H1 (cell line): ENCODE results near the gene PKD2. TPM values are rescaled to one million over a fixed set of nuclear protein-coding genes. Genes with fewer than 3 reads are reported as not detected.

Experiments used
- polyA plus RNA-seq, 7 experiments: library from polyadenylated mRNA; depleted of rRNA in 3 of 7; stranded (reverse) in 5 of 7; unstranded in 2 of 7; fragments of >200 nt in 5 of 7; fragments of 200-250 nt in 2 of 7; gene quantifications; 1 replicate in 5 of 7; 2 replicates in 1 of 7; 4 replicates in 1 of 7; pipeline versions ENCODE4 v1.2.1 to v1.2.3, GENCODE V29; 2011 to 2013; ENCODE audit warnings: missing spikeins in 2 of 7, mixed read lengths in 2 of 7
- small RNA-seq: library from polyadenylated mRNA; stranded (forward); fragments of <200 nt; extraction: miRNeasy Mini kit (QIAGEN cat#:217004); gene quantifications from one replicate; pipeline ENCODE3, GENCODE V24; 2013; ENCODE audit not compliant: insufficient read depth
- total RNA-seq: library from RNA; stranded (reverse); fragmentation: NEBNext Ultra II Directional; extraction: Animal tissue kit (Norgen Biotek cat#: 25700); gene quantifications from 2 replicates; pipeline ENCODE4 v1.2.1, GENCODE V29; 2021

The PKD2 gene
- total and polyA plus RNA-seq, 2 of the 8 experiments (the other 6 are each of a cell fraction or from before 2014, with no cell fraction given), result 16.0 to 32.0 TPM

Small RNA genes lying within 50 kb of the gene (small RNA-seq; reads per million reads assigned to genes)
- gene RNU1-36P, result not detected

Other genes starting within 250 kb of the PKD2 start
- gene IBSP, start 208.1 kb upstream of the PKD2 start, total RNA-seq, result 0.21 TPM in 1 of 2 replicates, not detected in the other
- gene IBSP, start 208.1 kb upstream of the PKD2 start, polyA plus RNA-seq (2011; rRNA removed), result not detected in 2 replicates
- not detected in 2 replicates for gene MEPE, start 174.7 kb upstream of the PKD2 start, total RNA-seq
- not detected in 2 replicates for gene MEPE, start 174.7 kb upstream of the PKD2 start, polyA plus RNA-seq (2011; rRNA removed)
- 22.3 and 26.5 TPM in 2 replicates for gene SPP1, start 31.9 kb upstream of the PKD2 start, total RNA-seq
- 10.1 and 13.7 TPM in 2 replicates for gene SPP1, start 31.9 kb upstream of the PKD2 start, polyA plus RNA-seq (2011; rRNA removed)
- gene ABCG2, start 151.0 kb downstream of the PKD2 start, total RNA-seq, result 3.4 and 4.6 TPM in 2 replicates
- gene ABCG2, start 151.0 kb downstream of the PKD2 start, polyA plus RNA-seq (2011; rRNA removed), result 1.5 and 2.4 TPM in 2 replicates